Vagina (tissue), 2 donors: ENCODE results near the gene SERP2.

Experiments used
- POLR2A ChIP-seq, 2 donors: fragments of 450-650 bp; IDR thresholded peaks; one replicate each; pipeline ENCODE4 v1.6.1; 2017; ENCODE audit warnings: antibody characterized with exemption in 2 of 2, mild to moderate bottlenecking in 2 of 2, moderate library complexity in 2 of 2
- POLR2AphosphoS5 ChIP-seq, 2 donors: sonication (generic); formaldehyde crosslinking; IDR thresholded peaks; one replicate each; pipeline ENCODE4 v1.9.0; 2017; ENCODE audit warnings: antibody characterized with exemption in 2 of 2, mild to moderate bottlenecking in 2 of 2, low read depth in 1 of 2; ENCODE audit not compliant: insufficient read depth in 1 of 2
- TF ChIP-seq, protein P1 (sequence below), 3 experiments: fragments of 450-650 bp in 2 of 3; fragments of 200-600 bp in 1 of 3; sonication (generic) in 1 of 3; IDR thresholded peaks; one replicate each; pipeline ENCODE4 v1.5.1; 2017 to 2019; ENCODE audit warnings: antibody characterized with exemption in 3 of 3, mild to moderate bottlenecking in 2 of 3, moderate library complexity in 2 of 3

DNA sequence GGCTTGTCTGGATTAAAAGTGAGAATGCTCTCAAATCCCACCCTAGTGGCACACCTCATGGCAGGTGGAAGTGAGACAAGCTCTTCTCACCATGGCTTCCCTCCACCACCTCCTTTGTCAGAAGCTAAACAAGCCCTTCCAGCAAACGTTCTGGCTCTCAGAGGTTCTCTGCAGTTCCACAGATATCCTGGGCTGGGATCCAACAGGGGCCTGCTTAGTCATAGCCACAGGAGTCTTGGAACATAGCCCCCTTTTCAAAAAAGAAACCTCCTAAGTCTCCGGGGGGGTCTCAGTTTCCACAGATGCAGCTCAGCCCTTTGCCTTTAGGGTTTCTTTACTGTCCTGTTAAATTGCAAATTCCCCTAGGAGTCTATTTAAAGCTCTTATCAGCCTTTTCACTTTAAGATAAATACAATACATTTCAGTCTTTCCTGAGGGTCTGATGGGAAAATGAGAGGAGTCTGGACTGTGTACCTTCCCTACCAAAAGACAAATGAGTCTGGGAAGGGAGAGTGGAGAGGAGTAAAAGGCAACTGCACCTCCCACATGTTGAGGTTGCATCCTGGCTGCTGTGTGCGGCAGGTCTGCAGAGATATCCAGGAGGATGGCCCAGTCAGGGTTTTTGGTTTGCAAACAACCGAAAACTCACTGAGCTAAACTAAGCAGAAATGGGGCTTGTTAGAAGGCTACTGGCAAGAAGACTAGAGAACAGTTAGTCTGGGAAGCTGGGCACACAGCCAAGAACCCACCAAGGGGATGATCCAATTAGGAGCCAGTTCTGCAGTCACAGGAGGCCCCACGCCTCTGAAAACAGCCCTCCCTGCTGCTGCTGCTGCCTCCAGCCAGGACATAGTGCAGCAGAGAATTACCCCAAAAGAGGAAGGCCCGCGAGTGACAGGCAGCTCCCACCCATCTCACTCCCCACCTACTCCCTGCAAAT, 41.4 kb upstream of the SERP2 start:
- TF ChIP-seq, protein P1, sequence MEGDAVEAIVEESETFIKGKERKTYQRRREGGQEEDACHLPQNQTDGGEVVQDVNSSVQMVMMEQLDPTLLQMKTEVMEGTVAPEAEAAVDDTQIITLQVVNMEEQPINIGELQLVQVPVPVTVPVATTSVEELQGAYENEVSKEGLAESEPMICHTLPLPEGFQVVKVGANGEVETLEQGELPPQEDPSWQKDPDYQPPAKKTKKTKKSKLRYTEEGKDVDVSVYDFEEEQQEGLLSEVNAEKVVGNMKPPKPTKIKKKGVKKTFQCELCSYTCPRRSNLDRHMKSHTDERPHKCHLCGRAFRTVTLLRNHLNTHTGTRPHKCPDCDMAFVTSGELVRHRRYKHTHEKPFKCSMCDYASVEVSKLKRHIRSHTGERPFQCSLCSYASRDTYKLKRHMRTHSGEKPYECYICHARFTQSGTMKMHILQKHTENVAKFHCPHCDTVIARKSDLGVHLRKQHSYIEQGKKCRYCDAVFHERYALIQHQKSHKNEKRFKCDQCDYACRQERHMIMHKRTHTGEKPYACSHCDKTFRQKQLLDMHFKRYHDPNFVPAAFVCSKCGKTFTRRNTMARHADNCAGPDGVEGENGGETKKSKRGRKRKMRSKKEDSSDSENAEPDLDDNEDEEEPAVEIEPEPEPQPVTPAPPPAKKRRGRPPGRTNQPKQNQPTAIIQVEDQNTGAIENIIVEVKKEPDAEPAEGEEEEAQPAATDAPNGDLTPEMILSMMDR (IDR thresholded peaks at IDR 0.05), result no peak
- TF ChIP-seq POLR2A (IDR thresholded peaks at IDR 0.05), result no peak
- TF ChIP-seq POLR2AphosphoS5 (IDR thresholded peaks at IDR 0.05; ENCODE audit: insufficient read depth in 1 of 2, low read depth in 1 of 2), result no peak
